ENCODE measurements around the gene C7orf57.
"Not testable (repeated sequence)": the region's sequence is repeated elsewhere in the genome, so short reads cannot be mapped to it uniquely, and the experiment has no call there.

C7orf57 gene

GRCh38 chr7:48035301-48035966 lies at the start of gene C7orf57:
TSS of gene C7orf57 (plus strand) at chr7:48035543. CDS start at chr7:48036309, 766 bp downstream.
- peak; percentile 74 for DNase-seq

DNA sequence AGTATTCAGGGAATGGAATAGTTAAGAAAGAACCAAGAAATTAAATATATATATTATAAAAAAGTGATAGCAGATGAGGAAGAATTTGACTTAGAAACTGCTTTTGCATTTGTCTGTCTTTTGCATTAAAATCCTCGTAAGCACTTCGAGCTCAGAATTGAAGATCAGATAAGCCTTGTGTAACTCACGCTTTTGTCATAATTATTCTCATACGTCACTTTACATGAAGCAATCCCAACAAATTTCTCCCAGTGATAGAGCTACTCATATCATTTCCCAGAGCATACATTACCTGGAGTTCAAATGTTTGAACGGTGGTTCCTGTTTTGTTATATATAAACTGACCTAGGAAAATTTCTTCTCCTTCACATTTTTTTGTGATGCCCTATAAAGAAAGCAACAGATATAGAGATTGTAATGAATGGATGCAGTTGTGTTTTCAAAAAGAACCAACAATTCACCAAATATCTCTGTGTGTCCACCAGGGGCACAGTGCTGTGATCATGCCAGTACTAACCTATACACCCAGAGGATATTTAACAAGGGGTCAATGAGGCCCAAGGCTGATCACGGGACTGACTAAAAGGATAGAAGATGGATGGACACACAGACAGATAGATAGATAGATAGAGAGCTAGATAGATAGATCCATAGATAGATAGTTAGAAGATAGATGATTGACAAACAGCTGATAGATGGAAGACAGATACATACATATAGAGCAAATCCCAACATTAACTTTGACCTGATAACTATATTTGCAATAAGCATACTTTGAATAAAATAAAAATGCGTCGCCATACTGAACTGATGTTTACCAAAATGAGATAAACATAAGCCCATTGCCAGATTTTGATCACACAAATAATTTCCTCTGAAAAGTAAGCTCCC lies 46.6 kb upstream of the C7orf57 start:
- no peak for DNase-seq

DNA sequence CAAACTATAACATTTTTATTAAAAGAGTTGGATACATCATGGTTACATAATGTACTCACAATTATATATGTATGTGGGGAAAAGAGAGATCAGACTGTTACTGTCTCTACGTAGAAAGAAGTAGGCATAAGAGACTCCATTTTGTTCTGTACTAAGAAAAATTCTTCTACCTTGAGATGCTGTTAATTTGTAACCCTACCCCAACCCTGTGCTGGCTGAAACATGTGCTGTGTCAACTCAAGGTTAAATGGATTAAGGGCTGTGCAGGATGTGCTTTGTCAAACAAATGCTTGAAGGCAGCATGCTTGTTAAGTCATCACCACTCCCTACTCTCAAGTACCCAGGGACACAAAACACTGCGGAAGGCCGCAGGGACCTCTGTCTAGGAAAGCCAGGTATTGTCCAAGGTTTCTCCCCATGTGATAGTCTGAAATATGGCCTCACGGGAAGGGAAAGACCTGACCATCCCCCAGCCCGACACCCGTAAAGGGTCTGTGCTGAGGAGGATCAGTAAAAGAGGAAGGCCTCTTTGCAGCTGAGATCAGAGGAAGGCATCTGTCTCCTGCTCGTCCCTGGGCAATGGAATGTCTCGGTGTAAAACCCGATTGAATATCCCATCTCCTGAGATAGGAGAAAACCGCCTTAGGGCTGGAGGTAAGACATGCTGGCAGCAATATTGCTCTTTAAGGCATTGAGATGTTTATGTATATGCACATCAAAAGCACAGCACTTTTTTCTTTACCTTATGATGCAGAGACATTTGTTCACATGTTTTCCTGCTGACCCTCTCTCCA lies 45.5 kb upstream of the C7orf57 start:
- not testable (repeated sequence) for DNase-seq

DNA sequence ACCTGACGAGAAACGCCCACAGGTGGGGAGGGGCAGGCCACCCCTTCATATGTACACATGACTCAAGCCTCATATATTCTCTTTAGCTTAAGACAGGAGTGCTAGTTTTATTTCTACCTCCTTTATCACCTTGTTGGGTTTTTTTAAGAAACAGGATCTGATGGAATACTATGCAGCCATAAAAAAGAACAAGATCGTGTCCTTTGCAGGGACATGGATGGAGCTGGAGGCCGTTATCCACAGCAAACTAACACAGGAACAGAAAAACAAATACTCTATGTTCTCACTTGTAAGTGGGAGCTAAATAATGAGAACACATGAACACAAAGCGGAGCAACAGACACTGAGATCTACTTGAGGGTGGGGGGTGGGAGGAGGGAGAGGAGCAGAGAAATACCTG lies 44.8 kb upstream of the C7orf57 start:
- no peak for DNase-seq

DNA sequence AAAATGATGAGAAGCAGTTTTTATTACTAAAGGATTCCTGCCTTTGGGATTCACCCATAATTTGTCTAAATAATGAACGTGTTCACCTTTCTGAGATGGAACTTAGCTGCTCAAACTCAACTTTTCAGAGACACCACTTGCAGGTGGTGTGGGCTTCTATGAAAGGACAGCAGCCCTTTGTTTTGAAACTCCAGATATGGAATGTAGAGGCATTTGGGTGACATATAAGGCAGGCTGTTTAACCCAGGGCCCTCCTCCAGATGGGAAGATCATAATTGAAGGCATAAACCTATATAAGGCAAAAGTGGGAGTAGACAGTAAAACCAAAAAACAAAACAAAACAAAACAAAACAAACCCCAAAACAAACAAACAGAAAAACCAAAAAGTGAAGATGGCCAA lies 44.1 kb upstream of the C7orf57 start:
- no peak for DNase-seq

DNA sequence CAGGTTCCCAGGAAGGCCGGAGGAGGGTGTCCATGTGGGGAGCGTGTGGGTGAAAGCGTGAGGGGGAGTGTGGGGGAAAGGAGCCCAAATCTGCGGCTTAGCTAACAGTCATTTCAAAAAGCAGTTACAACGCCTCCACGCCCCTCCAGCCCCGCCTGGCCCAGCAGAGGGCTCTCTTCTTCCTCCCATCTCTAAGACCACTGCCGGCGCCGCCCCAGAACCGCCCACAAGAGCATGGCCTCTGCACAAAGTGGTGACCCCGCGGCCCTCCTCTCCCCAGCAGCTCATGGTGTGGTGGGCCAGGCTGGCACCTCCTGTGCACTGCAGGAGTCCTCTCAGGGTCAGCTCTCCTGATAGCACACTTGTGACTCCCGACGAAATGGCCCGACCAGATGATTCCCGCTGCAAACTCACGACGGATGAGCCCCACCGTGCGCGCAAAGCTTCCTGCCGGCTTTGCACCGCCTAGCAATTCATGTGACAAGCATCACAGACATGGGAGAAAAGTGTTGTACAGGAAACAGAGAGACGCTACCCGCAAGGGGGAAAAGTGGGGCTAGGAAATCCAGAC lies 43.5 kb upstream of the C7orf57 start:
- DNase-seq = peak; percentile 43

- DNase-seq = no peak
Observed at GRCh38 chr7:47992446-47992845, 42.9 kb upstream of the C7orf57 start.

GRCh38 chr7:47999413-47999812 lies 35.9 kb upstream of the C7orf57 start:
- DNase-seq = no peak

DNA sequence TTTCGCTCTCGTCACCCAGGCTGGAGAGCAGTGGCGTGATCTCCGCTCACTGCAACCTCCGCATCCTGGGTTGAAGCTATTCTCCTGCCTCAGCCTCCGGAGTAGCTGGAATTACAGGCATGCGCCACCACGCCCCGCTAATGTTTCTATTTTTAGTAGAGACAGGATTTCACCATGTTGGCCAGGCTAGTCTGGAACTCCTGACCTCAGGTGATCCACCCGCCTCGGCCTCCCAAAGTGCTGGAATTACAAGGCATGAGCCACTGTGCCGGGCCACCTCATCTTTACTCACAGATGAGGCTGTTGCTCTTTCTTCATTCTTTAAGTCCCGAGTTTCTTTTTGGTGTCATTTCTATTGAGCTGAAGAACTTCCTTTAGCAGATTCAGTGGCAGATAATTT lies 35.2 kb upstream of the C7orf57 start:
- not testable (repeated sequence) for DNase-seq

DNA sequence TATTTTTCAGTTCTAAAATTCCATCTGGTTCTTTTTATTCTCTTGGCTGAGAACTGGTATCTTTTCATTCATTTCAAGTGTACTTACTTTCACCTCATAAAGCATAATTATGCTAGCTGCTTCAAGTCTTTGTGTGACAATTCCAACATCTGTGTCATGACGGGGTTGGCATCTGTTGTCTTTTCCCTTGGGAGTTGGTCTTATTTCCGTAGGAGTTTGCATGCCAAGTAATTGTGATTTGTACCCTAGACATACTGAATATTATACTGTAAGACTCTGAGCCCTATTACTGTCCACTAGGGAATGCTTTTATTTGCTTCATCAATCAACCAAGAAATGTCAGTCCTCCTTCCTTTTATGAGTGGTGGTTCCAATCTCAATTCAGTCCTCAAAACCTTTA lies 31.3 kb upstream of the C7orf57 start:
- DNase-seq = no peak

GRCh38 chr7:48004638-48005037 lies 30.7 kb upstream of the C7orf57 start:
- DNase-seq = no peak

GRCh38 chr7:48006866-48007265 lies 28.5 kb upstream of the C7orf57 start:
- no peak for DNase-seq

GRCh38 chr7:48009257-48009656 lies 26.1 kb upstream of the C7orf57 start:
- no peak for DNase-seq

GRCh38 chr7:48009954-48010353 lies 25.4 kb upstream of the C7orf57 start:
- no peak for DNase-seq

DNA sequence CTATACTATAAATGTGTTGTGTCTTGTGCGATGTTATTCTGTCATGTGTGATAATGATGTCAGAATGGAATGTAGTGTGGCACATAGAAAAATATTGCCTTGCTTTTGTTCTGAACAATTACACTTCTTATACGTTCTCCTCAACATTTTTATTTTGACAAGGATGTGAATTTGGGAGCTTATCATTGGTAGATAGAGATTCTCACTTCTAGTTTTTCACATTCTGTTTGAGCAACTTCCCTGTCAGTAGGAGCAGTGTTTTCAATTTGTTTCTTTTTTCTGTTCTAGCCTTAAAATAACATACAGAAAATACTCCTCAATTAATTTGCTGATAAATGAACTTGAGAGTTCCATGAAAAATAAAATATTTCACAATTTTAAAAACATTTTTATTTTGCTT lies 24.0 kb upstream of the C7orf57 start:
- DNase-seq = no peak

- DNase-seq = no peak
Observed at GRCh38 chr7:48011951-48012350, 23.4 kb upstream of the C7orf57 start.

DNA sequence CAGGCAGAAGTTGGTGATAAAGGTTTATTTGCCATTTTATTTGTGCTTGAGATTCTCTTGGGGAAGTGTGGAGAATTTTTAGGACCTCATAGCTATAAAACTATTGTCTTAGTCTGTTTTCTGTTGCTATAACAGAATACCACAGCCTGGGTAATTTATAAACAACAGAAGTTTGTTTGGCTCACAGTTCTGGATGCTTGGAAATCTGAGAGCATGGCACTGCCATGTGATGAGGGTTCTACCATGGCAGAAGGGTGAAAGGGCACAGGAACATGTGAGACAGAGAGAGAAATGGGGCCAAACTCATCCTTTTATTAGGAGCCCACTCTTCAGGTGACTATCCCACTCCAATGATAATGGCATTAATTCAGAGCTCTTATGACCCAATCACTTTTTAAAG lies 18.7 kb upstream of the C7orf57 start:
- DNase-seq = no peak

GRCh38 chr7:48017674-48018073 lies 17.7 kb upstream of the C7orf57 start:
- DNase-seq = no peak

DNA sequence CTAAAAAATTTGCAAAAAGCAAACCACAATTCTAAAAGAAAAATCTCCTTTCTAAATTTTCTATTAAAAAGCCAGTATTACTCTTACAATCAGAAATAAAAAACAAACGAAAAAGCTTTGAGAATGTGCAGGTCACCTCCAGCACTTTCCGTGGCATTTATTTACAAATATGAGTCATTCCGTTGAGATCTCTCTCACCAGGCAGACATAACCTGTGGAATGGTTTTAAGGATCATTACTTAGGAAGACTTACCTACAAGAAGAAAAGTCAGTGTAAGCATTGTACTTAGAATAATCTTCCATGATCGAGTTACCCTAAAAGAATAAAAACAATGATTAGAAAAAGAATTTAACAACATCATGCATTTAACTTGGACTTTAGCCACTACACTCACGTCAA lies 9.7 kb upstream of the C7orf57 start:
- no peak for DNase-seq

GRCh38 chr7:48028938-48029337 lies 6.4 kb upstream of the C7orf57 start, which contains the start of gene SUN3:
TSS of gene SUN3 (minus strand) at chr7:48029107. CDS start at chr7:48028938, 169 bp downstream.
- no peak for DNase-seq

DNA sequence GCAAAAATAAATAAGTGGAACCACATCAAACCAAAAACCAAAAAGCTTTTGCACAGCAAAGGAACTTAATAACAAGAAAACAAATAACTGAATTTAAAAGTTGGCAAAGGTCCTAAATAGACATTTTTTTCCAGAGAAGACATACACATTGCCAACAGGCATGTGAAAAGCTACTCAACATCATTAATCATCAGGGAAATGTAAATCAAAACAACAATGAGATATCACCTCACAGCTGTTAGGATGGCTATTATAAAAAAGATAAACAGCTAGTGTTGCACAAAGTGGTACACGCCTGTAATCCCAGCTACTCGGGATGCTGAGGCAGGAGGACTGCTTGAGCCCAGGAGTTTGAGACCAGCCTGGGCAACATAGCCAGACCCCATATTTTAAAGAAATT lies 4.2 kb upstream of the C7orf57 start:
- no peak for DNase-seq

DNA sequence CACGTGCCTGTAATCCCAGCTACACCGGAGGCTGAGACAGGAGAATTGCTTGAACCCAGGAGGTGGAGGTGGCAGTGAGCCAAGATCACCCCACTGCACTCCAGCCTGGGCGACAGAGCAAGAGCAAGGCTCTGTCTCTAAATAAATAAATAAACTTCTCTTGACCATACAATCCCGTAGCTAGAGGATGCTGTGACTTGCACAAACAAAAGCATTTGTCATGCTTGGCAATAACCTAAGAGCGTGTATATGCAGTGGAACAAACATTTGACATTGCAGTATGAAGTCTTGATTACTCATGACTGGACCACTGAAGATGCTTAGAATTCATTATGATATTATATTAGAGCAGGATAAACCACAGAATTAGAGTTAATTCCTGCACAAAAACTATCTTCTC lies 1.4 kb upstream of the C7orf57 start:
- DNase-seq = no peak

DNA sequence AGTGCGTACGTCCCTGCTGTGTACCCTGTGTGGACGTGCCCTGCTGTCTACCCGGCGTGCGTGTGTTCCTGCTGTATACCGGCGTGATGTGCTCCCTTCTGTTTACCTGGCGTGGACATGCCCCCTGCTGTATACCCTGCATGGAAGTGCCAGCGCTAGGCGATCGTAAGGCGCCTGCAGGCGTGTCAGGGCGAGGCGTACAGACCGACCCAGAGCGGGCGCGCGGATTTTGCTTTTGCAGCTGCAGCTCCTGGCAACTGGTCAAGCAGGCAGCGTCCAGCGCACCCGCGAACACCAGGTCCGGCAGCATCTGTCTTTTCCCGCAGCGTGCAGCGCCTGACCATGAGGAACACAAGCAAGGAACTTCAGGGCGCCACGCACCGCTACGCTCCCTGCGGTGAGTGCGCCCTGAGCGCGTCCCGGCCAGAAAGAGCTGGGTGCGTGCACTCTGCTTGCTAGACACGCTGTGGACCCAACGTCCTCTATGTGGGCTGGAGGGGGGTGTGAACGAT lies 680 bp downstream of the C7orf57 start:
- DNase-seq = no peak

Data from 8988T (cell line).